ENCODE data around the gene USP43.

The USP43 gene

GRCh38 chr17:9707948-9708347, 62.6 kb downstream of the USP43 start:
- Histone ChIP-seq H3K4me1 (ENCODE audit: control insufficient read depth, insufficient read depth, low read length) (no peaks in the 10 kb centered on the region), H3K27ac (ENCODE audit: extremely low read depth, low read depth, low read length) (no peak overlapping the region), H3K4me3 (ENCODE audit: low read depth, low read length) (no peak overlapping the region), H3K9me3 (ENCODE audit: control insufficient read depth, insufficient read depth, low read depth, low read length) (no peaks in the 10 kb centered on the region), H3K36me3 (ENCODE audit: control insufficient read depth in 2 of 2, insufficient read depth in 1 of 2, low read length in 2 of 2) (peaks cover 0 to 10% of the 10 kb centered on the region in 2 experiments; a peak in 2 of 3 replicates)
- ChIA-PET POLR2A (interaction anchor here (0.6 kb wide), 1 partner anchor 742 kb away, joined by 7 read pairs; the partner anchor contains the start of gene PIK3R5), CTCF (interaction anchor here (1.0 kb wide), 1 partner anchor 220 kb away, joined by 3 read pairs; no protein-coding TSS in a partner anchor)
- TF ChIP-seq RBAK (tag by site-specific recombination; IDR thresholded peaks at IDR 0.05) (no peak), GLIS2 (tag by site-specific recombination; IDR thresholded peaks at IDR 0.05) (no peak), ZSCAN4 (tag by site-specific recombination; IDR thresholded peaks at IDR 0.05) (no peak), ZNF623 (tag by site-specific recombination; IDR thresholded peaks at IDR 0.05) (peak; percentile 90), OVOL3 (tag by site-specific recombination; IDR thresholded peaks at IDR 0.05) (no peak), ZFHX2 (tag by site-specific recombination; conservative IDR thresholded peaks at IDR 0.05) (no peak), ZBTB10 (tag by site-specific recombination; IDR thresholded peaks at IDR 0.05) (no peak), ZNF585B (tag by site-specific recombination; IDR thresholded peaks at IDR 0.05) (no peak)

GRCh38 chr17:9714801-9715200, 69.5 kb downstream of the USP43 start:
- H3K4me1 ChIP-seq (ENCODE audit: control insufficient read depth, insufficient read depth, low read length), result no peaks in the 10 kb centered on the region
- no peak overlapping the region for H3K27ac ChIP-seq (ENCODE audit: extremely low read depth, low read depth, low read length)
- POLR2A ChIA-PET, result no interaction called here
- H3K4me3 ChIP-seq (ENCODE audit: low read depth, low read length), result no peak overlapping the region
- H3K36me3 ChIP-seq (ENCODE audit: control insufficient read depth in 2 of 2, insufficient read depth in 1 of 2, low read length in 2 of 2), result peaks cover 0 to 10% of the 10 kb centered on the region in 2 experiments; a peak in 2 of 3 replicates
- CTCF ChIA-PET, result interaction anchor here (0.6 kb wide), 1 partner anchor 13 kb away, joined by 3 read pairs; no protein-coding TSS in a partner anchor
- no peaks in the 10 kb centered on the region for H3K9me3 ChIP-seq (ENCODE audit: control insufficient read depth, insufficient read depth, low read depth, low read length)
- TF ChIP-seq SALL2 (tag by site-specific recombination; IDR thresholded peaks at IDR 0.05; ENCODE audit: borderline replicate concordance) (no peak), ZSCAN30 (tag by site-specific recombination; IDR thresholded peaks at IDR 0.05) (no peak), ZNF157 (tag by site-specific recombination; IDR thresholded peaks at IDR 0.05) (no peak), ZNF211 (tag by site-specific recombination; IDR thresholded peaks at IDR 0.05; ENCODE audit: low read depth) (no peak), YY2 (tag by site-specific recombination; IDR thresholded peaks at IDR 0.05) (no peak), ZNF645 (tag by site-specific recombination; IDR thresholded peaks at IDR 0.05) (no peak), ZBTB1 (tag by site-specific recombination; IDR thresholded peaks at IDR 0.05) (no peak), ZBTB44 (tag by site-specific recombination; IDR thresholded peaks at IDR 0.05) (no peak), BCL6B (tag by site-specific recombination; IDR thresholded peaks at IDR 0.05) (no peak), ZNF548 (tag by site-specific recombination; IDR thresholded peaks at IDR 0.05) (no peak), HIC1 (tag by site-specific recombination; IDR thresholded peaks at IDR 0.05) (no peak), ZNF501 (tag by site-specific recombination; IDR thresholded peaks at IDR 0.05) (no peak)

Data from HEK293 (cell line).